ENCODE results near the gene PPARG.
"Not testable (repeated sequence)": the region's sequence is repeated elsewhere in the genome, so short reads cannot be mapped to it uniquely, and the experiment has no call there.

The PPARG gene

GRCh38 chr3:12465836-12466225 is 177.0 kb downstream of the PPARG start:
- no peak for DNase-seq

DNA sequence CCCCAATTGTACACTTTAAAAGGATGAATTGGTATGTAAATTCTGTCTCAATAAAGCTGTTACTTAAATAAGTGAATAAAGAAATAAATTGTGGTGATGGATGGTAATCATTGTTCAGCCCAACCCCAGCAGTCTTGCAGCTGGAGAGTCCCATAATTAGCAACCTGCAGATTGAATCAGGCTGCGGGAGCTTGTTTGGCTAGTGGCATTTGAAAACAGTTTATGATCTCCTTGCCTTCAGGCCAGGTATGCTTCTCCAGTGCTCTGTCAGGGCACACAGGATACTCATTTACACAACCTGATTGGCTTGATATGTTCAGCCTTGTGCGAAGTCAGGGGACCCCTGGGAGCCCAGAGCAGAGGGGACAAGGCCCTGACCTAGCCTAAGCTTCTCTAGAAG is 178.9 kb downstream of the PPARG start:
- no peak for DNase-seq

DNA sequence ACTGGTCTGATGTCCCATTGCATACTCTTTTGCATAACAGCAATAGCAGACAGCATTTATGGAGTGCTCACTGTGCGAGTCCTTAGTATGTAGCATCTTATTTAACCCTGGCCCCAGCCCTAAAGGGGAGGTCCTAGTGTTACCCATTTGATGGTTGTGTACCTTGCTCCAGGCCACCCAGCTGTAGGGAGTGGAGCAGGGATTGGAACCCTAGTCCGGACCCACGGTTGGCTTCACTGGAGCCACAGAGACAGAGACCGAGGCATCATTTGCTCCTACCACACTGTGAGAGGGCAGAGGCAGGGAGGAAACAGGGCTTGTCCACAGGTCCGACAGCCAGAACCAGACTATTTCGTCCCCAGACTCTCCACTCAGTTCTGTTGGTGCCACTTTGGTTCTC is 179.4 kb downstream of the PPARG start:
- no peak for DNase-seq

GRCh38 chr3:12468757-12469156 is 179.9 kb downstream of the PPARG start:
- DNase-seq, result no peak

- not testable (repeated sequence) for DNase-seq
Measured at GRCh38 chr3:12469222-12469621, 180.4 kb downstream of the PPARG start.

GRCh38 chr3:12470111-12470510 is 181.2 kb downstream of the PPARG start:
- no peak for DNase-seq

DNA sequence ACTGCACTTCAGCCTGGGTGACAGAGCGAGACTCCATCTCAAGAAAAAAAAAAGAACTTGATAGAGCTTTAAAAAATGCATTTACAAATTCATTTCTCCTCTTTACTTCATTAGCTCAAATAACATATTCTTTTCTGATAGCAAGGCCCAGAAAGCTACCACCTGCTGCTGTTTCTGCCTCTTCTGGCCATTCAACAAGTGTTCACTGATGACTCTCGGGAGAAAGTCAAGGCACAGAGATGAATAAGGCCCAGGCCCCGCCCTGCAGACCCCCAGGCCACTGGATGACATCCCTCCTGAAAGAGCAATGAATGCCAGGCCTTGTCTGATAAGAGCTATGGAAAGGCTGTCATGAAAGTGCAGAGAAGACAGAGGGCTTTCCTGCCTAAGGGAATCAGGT is 181.8 kb downstream of the PPARG start:
- DNase-seq, result no peak

GRCh38 chr3:12471241-12471640 is 182.4 kb downstream of the PPARG start:
- DNase-seq, result no peak

GRCh38 chr3:12472000-12472610 is 183.2 kb downstream of the PPARG start:
- no peak for DNase-seq

GRCh38 chr3:12472796-12473195 is 183.9 kb downstream of the PPARG start:
- no peak for DNase-seq

- no peak for DNase-seq
Measured at GRCh38 chr3:12473511-12473910, 184.6 kb downstream of the PPARG start.

GRCh38 chr3:12476238-12476897 is 187.5 kb downstream of the PPARG start:
- no peak for DNase-seq

- DNase-seq, result no peak
Measured at GRCh38 chr3:12477256-12477655, 188.4 kb downstream of the PPARG start.

DNA sequence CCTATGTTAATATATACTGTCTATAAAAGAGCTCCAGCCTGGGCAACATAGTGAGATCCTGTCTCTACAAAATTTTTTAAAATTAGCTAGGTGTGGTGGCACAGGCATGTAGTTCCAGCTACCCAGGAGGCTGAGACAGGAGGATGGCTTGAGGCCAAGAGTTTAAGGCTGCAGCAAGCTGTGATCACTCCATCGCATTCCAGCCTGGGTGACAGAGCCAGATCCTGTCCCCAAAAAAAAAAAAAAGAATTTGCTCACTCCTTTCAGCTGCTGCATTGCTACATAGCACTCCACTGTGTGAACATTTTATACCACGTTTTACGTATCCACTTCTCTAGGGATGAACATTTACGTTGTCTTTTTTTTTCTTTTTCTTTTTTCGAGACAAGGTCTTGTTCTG is 189.5 kb downstream of the PPARG start:
- DNase-seq, result no peak

DNA sequence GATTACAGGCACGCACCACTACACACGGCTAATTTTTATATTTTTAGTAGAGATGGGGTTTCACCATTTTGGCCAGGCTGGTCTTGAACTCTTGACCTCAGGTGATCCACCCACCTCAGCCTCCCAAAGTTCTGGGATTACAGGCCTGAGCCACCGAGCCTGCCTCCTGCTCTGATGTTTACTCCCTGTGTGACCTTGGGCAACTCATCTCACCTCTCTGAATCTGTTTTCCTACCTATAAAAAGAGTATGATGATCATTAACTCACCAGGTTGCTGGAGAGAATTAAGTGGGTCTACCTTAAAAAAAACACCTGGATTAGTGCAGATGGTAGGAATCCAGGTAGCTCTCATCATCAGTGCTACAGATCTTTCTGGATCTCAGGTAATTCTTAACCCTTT is 190.3 kb downstream of the PPARG start:
- not testable (repeated sequence) for DNase-seq

- no peak for DNase-seq
Measured at GRCh38 chr3:12479919-12480427, 191.1 kb downstream of the PPARG start.

DNA sequence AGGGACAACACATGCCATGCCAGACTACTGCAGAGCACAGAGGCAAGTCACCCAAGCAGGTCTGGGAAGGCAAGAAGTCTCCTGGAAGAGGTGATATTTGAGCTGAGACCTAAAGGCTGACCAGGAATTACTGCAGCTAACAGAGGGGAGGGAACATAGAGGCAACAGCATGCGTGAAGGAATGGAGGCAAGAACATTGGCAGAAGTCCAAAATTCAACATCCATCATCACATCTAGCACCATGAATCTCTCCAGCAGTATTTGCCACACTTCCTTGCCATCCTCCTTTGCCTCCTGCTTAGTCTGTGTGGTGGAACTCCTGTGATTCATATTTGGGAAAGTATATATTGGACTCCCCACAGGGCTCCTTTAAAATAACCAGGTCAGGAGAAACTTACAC is 194.5 kb downstream of the PPARG start:
- DNase-seq, result no peak

GRCh38 chr3:12483872-12484197 is 195.0 kb downstream of the PPARG start:
- DNase-seq, result no peak

Data from DMS79 (cell line).